Neutrophil (primary cell): ENCODE data around the gene SPOCK2.
"Not testable (repeated sequence)": the region's sequence is repeated elsewhere in the genome, so short reads cannot be mapped to it uniquely, and the experiment has no call there.

Experiments used
- H3K27ac ChIP-seq: fragments of 200-600 bp; sonication (generic); 2 replicates; pipeline ENCODE4 v1.5.1; 2016; ENCODE audit warnings: mild to moderate bottlenecking, moderate library complexity
- H3K27me3 ChIP-seq: fragments of 200-600 bp; sonication (generic); 2 replicates; pipeline ENCODE4 v1.6.0; 2016; ENCODE audit warnings: mild to moderate bottlenecking
- H3K36me3 ChIP-seq: fragments of 200-600 bp; sonication (generic); 2 replicates; pipeline ENCODE4 v1.5.1; 2017
- H3K4me1 ChIP-seq, 2 experiments: fragments of 200-600 bp in 1 of 2; sonication (generic) in 1 of 2; 1 replicate in 1 of 2; 2 replicates in 1 of 2; pipeline versions ENCODE4 v1.5.1 to v1.6.1; 2013 to 2016; ENCODE audit warnings: low read depth in 1 of 2, low read length in 1 of 2, mild to moderate bottlenecking in 1 of 2, moderate library complexity in 1 of 2; ENCODE audit not compliant: control insufficient read depth in 1 of 2, insufficient read depth in 1 of 2
- H3K4me3 ChIP-seq, 2 experiments: fragments of 200-600 bp in 1 of 2; sonication (generic) in 1 of 2; 1 replicate in 1 of 2; 2 replicates in 1 of 2; pipeline ENCODE4 v1.5.1; 2013 to 2016; ENCODE audit warnings: low read depth in 1 of 2, low read length in 1 of 2, mild to moderate bottlenecking in 1 of 2, moderate library complexity in 1 of 2
- H3K9me3 ChIP-seq: fragments of 200-600 bp; sonication (generic); 2 replicates; pipeline ENCODE4 v1.5.1; 2016
- CTCF ChIP-seq: fragments of 200-600 bp; sonication (generic); IDR thresholded peaks from 2 replicates; pipeline ENCODE4 v1.5.1; 2016; ENCODE audit warnings: antibody characterized with exemption

The SPOCK2 gene

DNA sequence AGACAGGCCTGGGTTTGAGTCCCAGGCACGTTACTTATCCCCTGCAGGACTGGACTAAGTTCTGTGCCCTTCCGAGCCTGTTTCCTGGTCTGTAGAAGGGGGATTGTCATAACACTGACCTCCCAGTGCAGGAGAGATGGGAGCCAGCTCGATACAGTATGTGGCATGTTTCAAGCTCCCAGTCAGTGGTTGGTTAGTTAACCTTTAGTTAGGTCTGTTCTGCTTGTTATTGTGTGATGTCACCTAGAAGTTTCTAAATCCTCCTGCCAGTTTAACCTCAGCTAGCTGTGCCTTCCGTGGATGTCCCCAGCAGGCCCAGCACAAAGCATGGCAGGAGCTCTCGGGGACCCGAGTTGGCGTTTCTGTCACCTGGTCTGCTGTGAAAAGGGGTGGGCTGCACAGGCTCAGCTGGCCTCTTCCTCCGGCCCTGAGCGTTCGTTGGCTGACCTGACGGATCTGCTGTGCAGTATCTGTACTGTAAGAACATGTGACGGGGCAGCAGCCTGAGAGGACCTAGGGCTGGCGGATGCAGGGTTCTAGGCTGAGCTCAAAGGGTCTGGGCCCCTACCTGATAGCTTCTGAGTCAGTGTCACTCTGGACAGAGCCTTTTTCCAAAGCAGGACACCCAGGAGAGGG, 53.0 kb downstream of the SPOCK2 start:
- no peak for TF ChIP-seq CTCF
- H3K4me3 ChIP-seq: no peak overlapping the region
- H3K4me1 ChIP-seq: no peaks in the 10 kb centered on the region
- H3K9me3 ChIP-seq: no peaks in the 10 kb centered on the region
- no peaks in the 10 kb centered on the region for H3K27me3 ChIP-seq
- no peaks in the 10 kb centered on the region for H3K36me3 ChIP-seq
- no peak overlapping the region for H3K27ac ChIP-seq

DNA sequence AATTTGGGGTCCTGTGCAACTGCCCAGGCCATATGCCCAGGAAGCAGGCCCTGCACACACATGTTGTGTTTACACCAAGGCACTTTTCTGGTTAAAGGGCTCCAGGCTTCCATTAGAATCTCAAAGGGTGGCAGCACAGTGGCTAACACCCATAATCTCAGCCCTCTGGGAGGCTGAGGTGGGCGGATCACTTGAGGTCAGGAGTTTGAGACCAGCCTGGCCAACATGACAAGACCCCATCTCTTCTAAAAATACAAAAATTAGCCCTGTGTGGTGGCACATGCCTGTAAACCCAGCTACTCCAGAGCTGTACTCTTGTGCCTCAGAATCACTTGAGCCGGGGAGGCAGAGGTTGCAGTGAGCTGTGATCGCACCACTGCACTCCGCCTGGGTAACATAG, 53.6 kb downstream of the SPOCK2 start:
- Histone ChIP-seq H3K27ac (no peak overlapping the region), H3K4me1 (no peaks in the 10 kb centered on the region), H3K27me3 (peaks cover 5% of the 10 kb centered on the region), H3K36me3 (no peaks in the 10 kb centered on the region), H3K9me3 (no peaks in the 10 kb centered on the region), H3K4me3 (no peak overlapping the region)
- TF ChIP-seq CTCF: no peak

- TF ChIP-seq CTCF: no peak
- Histone ChIP-seq H3K36me3 (no peaks in the 10 kb centered on the region), H3K4me1 (no peaks in the 10 kb centered on the region), H3K27ac (no peak overlapping the region), H3K4me3 (no peak overlapping the region), H3K9me3 (no peaks in the 10 kb centered on the region), H3K27me3 (peaks cover 8% of the 10 kb centered on the region)
Measured at GRCh38 chr10:72034040-72034499, 54.3 kb downstream of the SPOCK2 start.

DNA sequence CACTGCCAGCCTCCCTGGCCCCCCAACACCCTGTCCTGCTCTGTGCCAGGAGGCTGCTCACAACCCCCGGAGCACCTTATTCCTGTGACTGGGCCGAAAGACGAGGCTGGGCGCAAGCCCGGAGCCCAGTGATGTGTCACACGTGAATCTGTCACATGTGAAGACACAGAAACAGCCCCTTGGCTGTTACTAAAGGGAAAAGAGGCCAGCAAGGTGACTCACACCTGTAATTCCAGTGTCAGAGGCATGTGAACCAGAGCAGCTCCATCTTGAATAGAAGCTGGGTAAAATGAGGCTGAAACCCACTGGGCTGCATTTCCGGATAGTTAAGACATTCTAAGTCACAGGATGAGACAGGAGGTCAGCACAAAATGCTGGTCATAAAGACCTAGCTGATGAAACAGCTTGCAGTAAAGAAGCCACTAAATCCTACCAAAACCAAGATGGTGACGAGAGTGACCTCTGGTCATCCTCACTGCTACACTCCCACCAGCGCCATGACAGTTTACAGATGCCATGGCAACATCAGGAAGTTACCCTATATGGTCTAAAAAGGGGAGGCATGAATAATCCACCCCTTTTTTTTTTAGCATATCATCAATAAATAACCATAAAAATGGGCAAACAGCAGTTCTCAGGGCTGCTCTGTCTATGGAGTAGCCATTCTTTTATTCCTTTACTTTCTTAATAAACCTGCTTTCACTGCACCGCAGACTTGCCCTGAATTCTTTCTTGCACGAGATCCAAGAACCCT, 55.8 kb downstream of the SPOCK2 start:
- H3K4me1 ChIP-seq, H3K9me3 ChIP-seq, H3K27me3 ChIP-seq, H3K4me3 ChIP-seq, H3K27ac ChIP-seq, H3K36me3 ChIP-seq: not testable (repeated sequence)

GRCh38 chr10:72031706-72032105, 56.6 kb downstream of the SPOCK2 start:
- peaks cover 8% of the 10 kb centered on the region for H3K27me3 ChIP-seq
- no peak overlapping the region for H3K27ac ChIP-seq
- no peaks in the 10 kb centered on the region for H3K36me3 ChIP-seq
- no peak for TF ChIP-seq CTCF
- H3K4me1 ChIP-seq: no peaks in the 10 kb centered on the region
- H3K4me3 ChIP-seq: no peak overlapping the region
- no peaks in the 10 kb centered on the region for H3K9me3 ChIP-seq
